Activated CD4-positive, alpha-beta memory T cell treated with anti-CD3 and anti-CD28 coated beads for 36 hours (primary cell): ENCODE data around the gene GOLGA7B. TPM values are rescaled to one million over a fixed set of nuclear protein-coding genes. Genes with fewer than 3 reads are reported as not detected.

ENCODE experiments used
- CTCF ChIA-PET: fragments of 350-600 bp; sonication (Branson Sonifier 250); formaldehyde crosslinking; loops from one replicate; lab custom pipeline; 2021; ENCODE audit warnings: antibody characterized with exemption, inconsistent platforms; lab: Charles Lee
- POLR2A ChIA-PET: fragments of 350-600 bp; sonication (Branson Sonifier 250); formaldehyde crosslinking; loops from one replicate; lab custom pipeline; 2021; ENCODE audit warnings: antibody characterized with exemption; lab: Charles Lee
- DNase-seq: peaks from one replicate; pipeline ENCODE4 v3.0.0-alpha.2; 2020
- H3K27ac Mint-ChIP-seq: one replicate; pipeline ENCODE4 v1.8.0; 2021; ENCODE audit warnings: mixed read lengths
- H3K27me3 Mint-ChIP-seq: one replicate; pipeline ENCODE4 v1.8.0; 2021; ENCODE audit warnings: mixed read lengths
- H3K36me3 Mint-ChIP-seq: one replicate; pipeline ENCODE4 v1.8.0; 2021; ENCODE audit warnings: mixed read lengths
- H3K4me1 Mint-ChIP-seq: one replicate; pipeline ENCODE4 v1.8.0; 2021; ENCODE audit warnings: low read depth, mixed read lengths
- H3K4me3 Mint-ChIP-seq: one replicate; pipeline ENCODE4 v1.8.0; 2021; ENCODE audit warnings: mild to moderate bottlenecking, mixed read lengths
- H3K9me3 Mint-ChIP-seq: one replicate; pipeline ENCODE4 v1.8.0; 2021; ENCODE audit warnings: mixed read lengths
- intact Hi-C: fragments of 100-400 bp; cut with micrococcal nuclease; formaldehyde crosslinking; loops from one replicate; pipeline ENCODE4 v1.15.1; 2023
- total RNA-seq, 2 experiments: library from RNA; stranded (reverse); gene quantifications; one replicate each; pipeline ENCODE4 v1.2.3, GENCODE V29; 2021

The GOLGA7B gene
- total RNA-seq: under 1 TPM; 0.86 to 0.87 TPM

GRCh38 chr10:97849687-97850402 is at the start of gene GOLGA7B:
Gene GOLGA7B (plus strand): TSS chr10:97849843. CDS start chr10:97850304, 461 bp downstream.
- Mint-ChIP-seq H3K27me3 (no peaks in the 10 kb centered on the region), H3K4me3 (peak within 1 kb of the TSS; percentile 73), H3K36me3 (no peaks in the 10 kb centered on the region), H3K27ac (peak within 1 kb of the TSS; percentile 9), H3K4me1 (peaks cover 37% of the 10 kb centered on the region), H3K9me3 (no peaks in the 10 kb centered on the region)
- intact Hi-C loops: loop anchor here (1.0 to 10.0 kb wide), 4 partner anchors 10 to 285 kb away; partner anchors contain the start of genes AVPI1 and R3HCC1L
- ChIA-PET CTCF (interaction anchor here (1.0 to 1.1 kb wide), 3 partner anchors 19 to 59 kb away, joined by 3 to 5 read pairs (median 4); no protein-coding TSS in a partner anchor), POLR2A (interaction anchor here (1.2 to 1.3 kb wide), 2 partner anchors 8 to 11 kb away, joined by 3 read pairs; no protein-coding TSS in a partner anchor)
- peak; percentile 68 for DNase-seq

- DNase-seq: no peak
- Mint-ChIP-seq H3K27ac (no peak overlapping the region), H3K27me3 (no peaks in the 10 kb centered on the region), H3K36me3 (peaks cover 3% of the 10 kb centered on the region), H3K4me3 (no peak overlapping the region), H3K4me1 (peaks cover 18% of the 10 kb centered on the region), H3K9me3 (peaks cover 14% of the 10 kb centered on the region)
- intact Hi-C loops: no loop called here
- POLR2A ChIA-PET: no interaction called here
- CTCF ChIA-PET: interaction anchor here (1.5 kb wide), 1 partner anchor 68 kb away, joined by 7 read pairs; no protein-coding TSS in a partner anchor
These were observed 49.2 kb upstream of the GOLGA7B start for GRCh38 chr10:97800474-97800873.

GRCh38 chr10:97801422-97801821 is 48.2 kb upstream of the GOLGA7B start:
- ChIA-PET POLR2A (no interaction called here), CTCF (interaction anchor here (1.3 to 1.5 kb wide), 2 partner anchors 9 to 68 kb away, joined by 7 to 9 read pairs; no protein-coding TSS in a partner anchor)
- Mint-ChIP-seq H3K9me3 (peaks cover 14% of the 10 kb centered on the region), H3K4me3 (no peak overlapping the region), H3K27me3 (no peaks in the 10 kb centered on the region), H3K27ac (no peak overlapping the region), H3K36me3 (peaks cover 3% of the 10 kb centered on the region), H3K4me1 (peaks cover 10% of the 10 kb centered on the region)
- no peak for DNase-seq
- intact Hi-C loops: no loop called here

GRCh38 chr10:97805096-97805884 is 44.4 kb upstream of the GOLGA7B start:
- DNase-seq: no peak
- Mint-ChIP-seq H3K4me1 (no peaks in the 10 kb centered on the region), H3K4me3 (no peak overlapping the region), H3K27me3 (no peaks in the 10 kb centered on the region), H3K27ac (no peak overlapping the region), H3K9me3 (no peaks in the 10 kb centered on the region), H3K36me3 (no peaks in the 10 kb centered on the region)
- CTCF ChIA-PET: interaction anchor here (1.5 to 1.7 kb wide), 2 partner anchors 13 to 64 kb away, joined by 4 to 6 read pairs; no protein-coding TSS in a partner anchor
- intact Hi-C loops: no loop called here
- POLR2A ChIA-PET: no interaction called here

GRCh38 chr10:97805949-97806348 is 43.7 kb upstream of the GOLGA7B start:
- CTCF ChIA-PET: interaction anchor here (1.5 to 1.7 kb wide), 2 partner anchors 14 to 63 kb away, joined by 4 to 6 read pairs; no protein-coding TSS in a partner anchor
- Mint-ChIP-seq H3K4me1 (no peaks in the 10 kb centered on the region), H3K27ac (no peak overlapping the region), H3K36me3 (no peaks in the 10 kb centered on the region), H3K27me3 (peaks cover 1% of the 10 kb centered on the region), H3K4me3 (no peak overlapping the region), H3K9me3 (no peaks in the 10 kb centered on the region)
- POLR2A ChIA-PET: no interaction called here
- intact Hi-C loops: no loop called here
- DNase-seq: no peak

- Mint-ChIP-seq H3K27me3 (peaks cover 1% of the 10 kb centered on the region), H3K4me1 (no peaks in the 10 kb centered on the region), H3K4me3 (no peak overlapping the region), H3K27ac (no peak overlapping the region), H3K9me3 (no peaks in the 10 kb centered on the region), H3K36me3 (no peaks in the 10 kb centered on the region)
- CTCF ChIA-PET: no interaction called here
- DNase-seq: no peak
- intact Hi-C loops: no loop called here
- POLR2A ChIA-PET: no interaction called here
These were observed 39.2 kb upstream of the GOLGA7B start for GRCh38 chr10:97810446-97810845.

- no peaks in the 10 kb centered on the region for H3K4me1 Mint-ChIP-seq
- H3K27me3 Mint-ChIP-seq: peaks cover 1% of the 10 kb centered on the region
- H3K9me3 Mint-ChIP-seq: no peaks in the 10 kb centered on the region
- H3K27ac Mint-ChIP-seq: no peak overlapping the region
- no peak for DNase-seq
- ChIA-PET CTCF (interaction anchor here (0.9 kb wide), 1 partner anchor 58 kb away, joined by 3 read pairs; no protein-coding TSS in a partner anchor), POLR2A (no interaction called here)
- intact Hi-C loops: no loop called here
- H3K36me3 Mint-ChIP-seq: no peaks in the 10 kb centered on the region
- H3K4me3 Mint-ChIP-seq: no peak overlapping the region
These were observed 37.7 kb upstream of the GOLGA7B start for GRCh38 chr10:97811958-97812357.

GRCh38 chr10:97812696-97813095 is 36.9 kb upstream of the GOLGA7B start:
- POLR2A ChIA-PET: no interaction called here
- H3K27me3 Mint-ChIP-seq: peaks cover 1% of the 10 kb centered on the region
- no peak overlapping the region for H3K27ac Mint-ChIP-seq
- no peaks in the 10 kb centered on the region for H3K9me3 Mint-ChIP-seq
- intact Hi-C loops: no loop called here
- no peak for DNase-seq
- no peak overlapping the region for H3K4me3 Mint-ChIP-seq
- H3K4me1 Mint-ChIP-seq: no peaks in the 10 kb centered on the region
- H3K36me3 Mint-ChIP-seq: no peaks in the 10 kb centered on the region
- CTCF ChIA-PET: no interaction called here

GRCh38 chr10:97813311-97813710 is 36.3 kb upstream of the GOLGA7B start:
- H3K27me3 Mint-ChIP-seq: peaks cover 1% of the 10 kb centered on the region
- no peaks in the 10 kb centered on the region for H3K9me3 Mint-ChIP-seq
- H3K4me1 Mint-ChIP-seq: no peaks in the 10 kb centered on the region
- no peak for DNase-seq
- no peak overlapping the region for H3K27ac Mint-ChIP-seq
- no peak overlapping the region for H3K4me3 Mint-ChIP-seq
- CTCF ChIA-PET: no interaction called here
- POLR2A ChIA-PET: no interaction called here
- H3K36me3 Mint-ChIP-seq: no peaks in the 10 kb centered on the region
- intact Hi-C loops: no loop called here

GRCh38 chr10:97814996-97815395 is 34.6 kb upstream of the GOLGA7B start:
- intact Hi-C loops: no loop called here
- Mint-ChIP-seq H3K36me3 (no peaks in the 10 kb centered on the region), H3K27ac (no peak overlapping the region), H3K4me3 (no peak overlapping the region), H3K27me3 (peaks cover 1% of the 10 kb centered on the region), H3K9me3 (no peaks in the 10 kb centered on the region), H3K4me1 (no peaks in the 10 kb centered on the region)
- ChIA-PET POLR2A (no interaction called here), CTCF (no interaction called here)
- DNase-seq: no peak

GRCh38 chr10:97816609-97817008 is 33.0 kb upstream of the GOLGA7B start:
- POLR2A ChIA-PET: no interaction called here
- intact Hi-C loops: no loop called here
- no peaks in the 10 kb centered on the region for H3K9me3 Mint-ChIP-seq
- no peak overlapping the region for H3K27ac Mint-ChIP-seq
- H3K27me3 Mint-ChIP-seq: no peaks in the 10 kb centered on the region
- H3K4me1 Mint-ChIP-seq: no peaks in the 10 kb centered on the region
- H3K36me3 Mint-ChIP-seq: no peaks in the 10 kb centered on the region
- CTCF ChIA-PET: no interaction called here
- DNase-seq: no peak
- no peak overlapping the region for H3K4me3 Mint-ChIP-seq

GRCh38 chr10:97818572-97818971 is 31.1 kb upstream of the GOLGA7B start:
- Mint-ChIP-seq H3K36me3 (no peaks in the 10 kb centered on the region), H3K27me3 (no peaks in the 10 kb centered on the region), H3K27ac (no peak overlapping the region), H3K4me1 (no peaks in the 10 kb centered on the region), H3K9me3 (no peaks in the 10 kb centered on the region), H3K4me3 (no peak overlapping the region)
- ChIA-PET POLR2A (no interaction called here), CTCF (interaction anchor here (0.7 kb wide), 1 partner anchor 51 kb away, joined by 3 read pairs; no protein-coding TSS in a partner anchor)
- no peak for DNase-seq
- intact Hi-C loops: no loop called here
